OCI-LY1 (cell line): ENCODE results near the gene KCTD20.

Source experiments
- EZH2 ChIP-seq: fragments of 200-600 bp; sonication (generic), shearing (Covaris generic); IDR thresholded peaks from 2 replicates; pipeline ENCODE4 v1.8.0; 2017; ENCODE audit warnings: borderline replicate concordance, mixed run types, mild to moderate bottlenecking, antibody characterized with exemption, low read length, moderate library complexity, mixed read lengths
- TF ChIP-seq, protein P1 (sequence below): fragments of 200-600 bp; sonication (generic), shearing (Covaris generic); IDR thresholded peaks from 2 replicates; pipeline ENCODE4 v1.5.1; 2017; ENCODE audit warnings: mild to moderate bottlenecking, antibody characterized with exemption, low read length, moderate library complexity, mixed read lengths

GRCh38 chr6:36463676-36464075 lies 20.9 kb downstream of the KCTD20 start:
- TF ChIP-seq, protein P1, sequence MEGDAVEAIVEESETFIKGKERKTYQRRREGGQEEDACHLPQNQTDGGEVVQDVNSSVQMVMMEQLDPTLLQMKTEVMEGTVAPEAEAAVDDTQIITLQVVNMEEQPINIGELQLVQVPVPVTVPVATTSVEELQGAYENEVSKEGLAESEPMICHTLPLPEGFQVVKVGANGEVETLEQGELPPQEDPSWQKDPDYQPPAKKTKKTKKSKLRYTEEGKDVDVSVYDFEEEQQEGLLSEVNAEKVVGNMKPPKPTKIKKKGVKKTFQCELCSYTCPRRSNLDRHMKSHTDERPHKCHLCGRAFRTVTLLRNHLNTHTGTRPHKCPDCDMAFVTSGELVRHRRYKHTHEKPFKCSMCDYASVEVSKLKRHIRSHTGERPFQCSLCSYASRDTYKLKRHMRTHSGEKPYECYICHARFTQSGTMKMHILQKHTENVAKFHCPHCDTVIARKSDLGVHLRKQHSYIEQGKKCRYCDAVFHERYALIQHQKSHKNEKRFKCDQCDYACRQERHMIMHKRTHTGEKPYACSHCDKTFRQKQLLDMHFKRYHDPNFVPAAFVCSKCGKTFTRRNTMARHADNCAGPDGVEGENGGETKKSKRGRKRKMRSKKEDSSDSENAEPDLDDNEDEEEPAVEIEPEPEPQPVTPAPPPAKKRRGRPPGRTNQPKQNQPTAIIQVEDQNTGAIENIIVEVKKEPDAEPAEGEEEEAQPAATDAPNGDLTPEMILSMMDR: no peak
- TF ChIP-seq EZH2: no peak
